HCEC 1CT (cell line): Measurements from ENCODE around the gene ZMIZ1.

ENCODE experiments used
- DNase-seq: peaks from one replicate; pipeline ENCODE4 v3.0.0-alpha.2; 2017

The ZMIZ1 gene

GRCh38 chr10:79158402-79159097 is 89.8 kb downstream of the ZMIZ1 start:
- DNase-seq: no peak

- peak; percentile 89 for DNase-seq
Observed at GRCh38 chr10:79159141-79159651, 90.4 kb downstream of the ZMIZ1 start.

DNA sequence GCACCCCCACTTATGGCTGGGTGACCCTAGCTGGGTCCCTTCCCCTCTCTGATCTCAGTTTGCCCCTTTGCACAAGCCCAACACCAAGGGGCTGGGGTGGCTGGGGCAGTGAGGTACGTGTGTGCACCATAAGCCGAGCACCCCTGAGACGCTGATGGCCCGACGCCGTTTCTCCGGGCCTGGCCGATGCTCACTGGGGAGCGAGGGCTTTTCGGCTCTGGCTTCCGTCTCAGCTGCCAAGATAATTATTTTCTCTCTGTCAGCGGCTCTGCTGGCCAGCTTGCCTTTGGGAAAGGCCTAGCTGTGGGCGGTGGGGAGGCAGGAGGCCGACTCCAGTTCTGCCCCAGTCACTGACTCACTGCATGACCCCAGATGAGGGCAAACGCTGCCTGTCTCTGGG is 91.0 kb downstream of the ZMIZ1 start:
- no peak for DNase-seq

- DNase-seq: no peak
Observed at GRCh38 chr10:79160191-79160590, 91.4 kb downstream of the ZMIZ1 start.

DNA sequence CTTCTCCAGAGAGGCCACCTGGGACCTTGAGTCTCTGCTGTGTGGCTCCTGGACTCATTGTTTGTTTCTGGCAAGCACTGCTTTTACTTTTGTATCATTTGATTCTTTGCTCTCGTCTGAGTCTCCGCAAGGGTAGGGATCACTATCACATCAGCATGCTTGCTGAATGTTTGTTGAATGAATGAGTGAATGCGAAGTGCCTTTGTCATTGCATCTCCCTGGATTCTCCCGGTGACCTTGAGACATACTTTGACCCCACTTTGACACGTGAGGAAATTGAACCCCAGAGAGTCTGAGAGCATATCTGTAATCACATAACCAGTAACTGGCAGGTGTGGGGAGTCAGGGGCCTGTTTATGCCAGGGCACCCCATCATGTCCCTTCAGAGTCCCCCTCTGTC is 92.8 kb downstream of the ZMIZ1 start:
- no peak for DNase-seq

GRCh38 chr10:79162022-79162421 is 93.3 kb downstream of the ZMIZ1 start:
- DNase-seq: no peak

DNA sequence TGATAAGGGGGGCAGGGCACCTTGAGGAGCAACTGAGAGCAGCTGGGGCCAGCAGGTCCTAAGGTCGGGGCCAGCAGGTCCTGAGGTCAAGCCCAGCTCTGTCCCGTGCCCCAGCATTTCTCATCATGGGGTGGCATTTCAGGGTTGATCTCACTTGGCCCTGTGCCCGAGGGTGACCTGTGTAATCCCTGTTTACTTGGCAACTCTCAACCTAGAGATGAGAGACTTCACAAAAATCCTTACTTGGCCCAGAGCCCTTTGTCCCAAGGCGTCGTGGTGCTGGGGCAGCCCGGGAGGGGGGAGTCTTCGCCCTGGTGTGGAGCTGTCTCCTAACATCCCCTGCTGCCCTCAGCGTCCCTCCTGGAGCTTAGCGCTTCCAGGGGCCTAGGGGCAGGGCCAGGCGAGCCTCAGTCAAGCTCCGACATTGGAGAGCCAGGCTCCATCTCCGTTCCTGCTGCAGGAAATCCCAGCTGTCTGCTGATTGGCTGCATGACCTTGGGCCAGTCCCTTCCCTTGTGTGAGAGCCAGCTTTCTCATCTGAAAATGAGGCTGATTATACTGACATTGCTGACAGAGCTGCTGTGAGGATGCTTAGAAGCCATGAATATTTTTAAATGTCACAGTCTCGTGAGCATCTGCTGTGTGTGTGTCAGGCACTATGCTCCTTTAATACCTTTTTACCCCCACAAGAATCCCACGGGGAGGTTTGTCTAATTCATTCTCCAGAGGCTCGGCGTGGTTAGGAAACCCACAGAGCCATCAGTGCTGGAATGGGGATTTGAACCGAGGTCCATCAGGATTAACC is 94.3 kb downstream of the ZMIZ1 start:
- peak; percentile 65 for DNase-seq

DNA sequence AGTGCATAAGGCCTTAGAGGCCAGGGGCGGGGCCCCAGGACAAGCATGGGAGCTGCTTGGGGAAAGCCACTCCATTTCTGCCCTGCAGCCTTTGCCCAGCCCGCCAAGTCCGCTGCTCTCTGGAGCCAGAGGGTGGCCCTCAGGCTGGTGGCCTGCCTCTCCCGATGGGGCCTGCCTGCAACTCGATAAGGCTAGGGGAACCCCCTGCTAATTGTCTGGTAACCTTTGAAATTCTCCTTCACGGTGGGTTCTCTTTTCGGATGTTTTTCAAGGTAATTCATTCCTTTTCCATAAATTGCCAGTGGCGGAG is 94.9 kb downstream of the ZMIZ1 start:
- DNase-seq: no peak

GRCh38 chr10:79164075-79164474 is 95.3 kb downstream of the ZMIZ1 start:
- DNase-seq: no peak

GRCh38 chr10:79165070-79165778 is 96.5 kb downstream of the ZMIZ1 start:
- DNase-seq: no peak

DNA sequence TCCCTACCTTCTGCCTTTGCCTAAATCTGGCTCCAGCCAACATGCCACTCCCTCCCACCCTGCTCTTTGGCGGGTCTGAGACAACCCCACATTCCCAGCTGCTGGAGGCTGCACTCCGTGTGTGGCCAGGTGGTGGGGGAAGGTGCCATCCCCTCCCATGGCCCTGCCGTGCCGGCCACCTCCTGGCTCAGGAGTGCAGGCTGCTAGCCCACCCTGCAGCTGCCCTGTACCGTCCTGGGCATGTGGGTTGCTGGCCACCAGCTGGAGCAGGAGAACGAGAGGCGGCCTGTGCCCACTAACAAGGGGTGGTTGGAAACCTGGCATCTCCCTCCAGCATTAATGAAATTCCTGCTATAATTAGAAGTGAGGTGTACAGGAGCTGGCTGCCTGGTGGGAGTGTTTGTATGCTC is 97.6 kb downstream of the ZMIZ1 start:
- DNase-seq: no peak

- no peak for DNase-seq
Observed at GRCh38 chr10:79166741-79167140, 98.0 kb downstream of the ZMIZ1 start.

- DNase-seq: no peak
Observed at GRCh38 chr10:79167537-79167936, 98.8 kb downstream of the ZMIZ1 start.

DNA sequence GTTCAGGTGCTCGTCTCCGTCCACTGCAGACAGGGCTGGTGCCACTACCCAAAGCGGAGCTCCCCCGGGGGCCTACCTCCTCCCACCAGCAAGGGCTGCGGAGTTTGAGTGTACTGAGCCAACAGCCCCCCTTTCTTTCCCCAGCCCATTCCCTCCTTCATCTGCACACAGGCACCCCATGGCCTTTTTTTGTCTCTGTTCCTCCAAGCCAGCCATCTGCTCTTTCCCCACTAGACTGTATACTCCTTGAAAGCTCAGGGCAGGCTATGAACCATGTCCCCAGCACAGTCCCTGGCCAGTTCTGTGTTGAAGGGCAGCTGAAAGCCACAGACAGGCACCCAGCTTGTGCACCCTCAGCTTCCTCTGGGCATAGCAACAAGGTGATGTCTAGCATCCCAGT is 99.4 kb downstream of the ZMIZ1 start:
- no peak for DNase-seq

DNA sequence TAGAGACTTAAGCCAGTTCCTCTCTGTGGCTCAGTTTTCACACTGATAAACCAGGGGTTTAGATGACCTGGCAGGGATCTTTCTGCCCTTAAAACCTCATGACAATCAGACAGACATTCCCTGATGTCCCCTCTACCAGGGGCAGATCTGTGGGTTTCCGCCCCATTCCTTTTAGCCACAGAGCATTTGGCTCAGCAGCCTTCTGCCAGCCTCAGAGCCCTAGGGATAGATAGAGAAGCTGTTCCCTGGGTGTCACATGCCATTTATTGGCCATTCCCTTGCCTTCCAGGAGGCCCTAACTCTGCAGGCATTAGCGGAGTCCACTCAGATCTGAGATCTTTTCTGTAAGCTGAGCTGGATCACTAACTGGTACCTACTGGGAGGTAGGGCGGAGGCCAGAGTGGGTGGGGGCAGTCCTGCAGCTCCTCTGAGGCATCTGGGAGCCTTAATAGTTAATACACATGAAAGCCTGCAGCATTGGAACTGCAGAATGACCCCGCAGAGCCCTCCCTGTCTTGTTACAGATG is 101.5 kb downstream of the ZMIZ1 start:
- DNase-seq: no peak

DNA sequence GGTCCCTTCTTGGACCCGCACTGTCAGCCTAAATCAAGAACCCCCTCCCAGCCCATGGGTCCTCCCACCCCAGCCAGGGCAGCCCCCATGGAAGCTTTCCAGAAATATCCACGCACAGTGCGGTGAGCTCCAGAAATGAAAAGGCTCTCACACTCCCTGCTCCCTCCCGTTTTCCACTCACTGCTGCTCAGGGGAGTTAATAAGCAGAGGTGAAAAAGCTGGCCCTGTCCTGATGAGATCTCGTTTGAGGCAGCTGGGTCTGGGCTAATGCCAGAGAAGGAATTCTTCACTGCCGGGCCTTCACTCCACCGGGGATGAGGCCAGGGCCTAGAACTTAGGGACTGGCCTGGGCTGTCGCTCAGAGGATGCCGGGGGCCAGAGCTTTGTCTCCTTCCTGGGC is 102.2 kb downstream of the ZMIZ1 start:
- no peak for DNase-seq

DNA sequence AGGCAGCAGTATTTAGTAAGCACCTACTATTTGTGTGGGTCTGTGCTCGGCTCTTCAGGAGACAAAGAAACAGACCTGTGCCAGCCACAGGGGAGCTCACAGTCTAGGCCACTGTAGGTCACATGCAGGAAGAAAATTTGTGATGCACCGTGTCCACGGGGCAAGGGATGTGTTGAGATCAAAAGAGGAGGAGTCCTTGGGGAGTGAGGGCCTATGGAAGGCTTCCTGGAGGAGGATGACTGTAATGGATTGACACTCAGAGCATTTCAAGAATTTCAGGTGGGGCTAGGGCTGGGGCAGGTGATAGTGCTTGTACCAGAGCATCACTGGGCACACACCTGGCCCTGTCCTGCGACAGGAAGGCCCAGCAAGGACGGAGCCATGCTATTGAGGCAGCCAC is 102.7 kb downstream of the ZMIZ1 start:
- no peak for DNase-seq

- no peak for DNase-seq
Observed at GRCh38 chr10:79172881-79173280, 104.1 kb downstream of the ZMIZ1 start.

- DNase-seq: no peak
Observed at GRCh38 chr10:79173582-79174262, 105.0 kb downstream of the ZMIZ1 start.

DNA sequence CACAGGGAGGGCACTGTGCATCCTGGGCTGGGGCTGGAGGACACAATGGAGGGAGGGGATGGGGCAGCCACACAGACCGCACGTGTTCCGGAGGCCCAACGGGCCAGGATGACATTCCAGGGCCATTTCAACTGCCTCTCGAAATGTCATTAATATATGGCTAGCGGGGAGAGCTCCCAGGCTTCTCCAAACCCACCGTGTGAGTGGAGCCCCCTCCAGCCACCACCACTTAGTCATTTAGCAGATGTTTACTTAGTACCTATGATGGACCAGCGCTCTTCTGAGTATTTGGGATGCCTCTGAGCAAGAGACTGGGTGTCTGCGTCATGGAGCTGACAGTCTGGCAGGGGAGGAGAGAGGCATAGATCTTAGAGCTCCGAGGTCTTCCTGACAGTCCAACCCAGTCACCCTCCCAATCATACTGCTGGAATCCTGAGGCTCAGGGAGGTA is 107.3 kb downstream of the ZMIZ1 start:
- DNase-seq: no peak

- no peak for DNase-seq
Observed at GRCh38 chr10:79176949-79177602, 108.3 kb downstream of the ZMIZ1 start.

- no peak for DNase-seq
Observed at GRCh38 chr10:79178070-79178576, 109.4 kb downstream of the ZMIZ1 start.
